ENCODE results near the gene PCA3. TPM values are rescaled to one million over a fixed set of nuclear protein-coding genes. Genes with fewer than 3 reads are reported as not detected.

PCA3 gene
- total and polyA plus RNA-seq, 2 of the 8 experiments (the other 6 are each of a cell fraction or from before 2014, with no cell fraction given) = not detected

DNA sequence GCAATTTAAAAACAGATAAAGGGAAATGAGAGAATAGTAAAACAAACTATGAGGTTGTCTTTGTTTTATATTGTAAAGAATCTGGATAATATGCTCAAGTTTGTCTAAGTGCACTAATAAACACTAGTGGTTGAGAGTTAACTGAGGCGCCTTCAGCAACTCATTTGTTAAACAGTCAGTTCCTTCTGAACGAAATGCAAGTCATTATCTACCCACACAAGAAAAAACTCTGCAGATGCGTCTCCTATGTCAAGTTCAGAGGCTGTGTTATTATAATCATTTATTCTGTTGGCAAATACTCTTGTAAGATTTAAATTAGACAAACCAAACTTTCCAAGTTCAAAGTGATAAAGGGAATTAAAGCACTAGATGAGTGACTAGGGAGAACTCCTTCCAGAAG, 20.3 kb upstream of the PCA3 start:
- FAIRE-seq = no peak
- no peak overlapping the region for H2BK15ac ChIP-seq (ENCODE audit: low read length)

More for the DNA sequence above, 20.3 kb upstream of the PCA3 start:
- Histone ChIP-seq H3K56ac (replicated peaks; ENCODE audit: insufficient read length, low read depth, low read length) (no peak overlapping the region), H4K8ac (ENCODE audit: extremely low read depth, insufficient read depth, low read length) (no peak overlapping the region), H2AK5ac (ENCODE audit: low read depth, low read length) (no peak overlapping the region), H4K91ac (replicated peaks; ENCODE audit: insufficient read length, low read length) (no peak overlapping the region), H3K9me3 (ENCODE audit: insufficient read depth in 2 of 2, low read depth in 1 of 2, low read length in 1 of 2) (no peaks in the 10 kb centered on the region), H3K9ac (replicated peaks in 1 of 4; ENCODE audit: extremely low read depth in 1 of 4, low read depth in 3 of 4, low read length in 3 of 4) (no peak overlapping the region), H3K14ac (ENCODE audit: insufficient read length) (no peak overlapping the region), H3K4me3 (ENCODE audit: extremely low read depth in 1 of 4, insufficient read depth in 2 of 4, low read depth in 3 of 4, low read length in 4 of 4) (no peak overlapping the region), H2AFZ (ENCODE audit: low read length) (no peak overlapping the region), H3K18ac (ENCODE audit: extremely low read depth, low read length) (no peak overlapping the region), H3K79me1 (ENCODE audit: low read depth, low read length) (no peaks in the 10 kb centered on the region), H3K4me2 (ENCODE audit: insufficient read depth in 1 of 2, low read depth in 2 of 2, low read length in 2 of 2) (no peak overlapping the region), H4K5ac (ENCODE audit: insufficient read length, low read depth, low read length) (no peak overlapping the region), H3K27me3 (replicated peaks in 1 of 4; ENCODE audit: control insufficient read depth in 3 of 4, extremely low read depth in 1 of 4, insufficient read depth in 3 of 4, low read length in 3 of 4) (no peaks in the 10 kb centered on the region), H3K4ac (replicated peaks; ENCODE audit: insufficient read length, low read depth, low read length) (no peak overlapping the region), H3K79me2 (ENCODE audit: control insufficient read depth in 1 of 2, insufficient read depth in 2 of 2, low read length in 2 of 2) (no peaks in the 10 kb centered on the region), H2BK12ac (ENCODE audit: low read depth, low read length) (no peak overlapping the region), H3K27ac (ENCODE audit: low read depth, low read length) (no peak overlapping the region), H3K23me2 (ENCODE audit: low read depth, low read length) (no peaks in the 10 kb centered on the region), H3K4me1 (replicated peaks in 1 of 4; ENCODE audit: control insufficient read depth in 3 of 4, insufficient read depth in 4 of 4, low read length in 3 of 4) (peaks cover 0 to 5% (median 0%) of the 10 kb centered on the region in 4 experiments; a peak in 1 of 7 replicates), H3K36me3 (ENCODE audit: control insufficient read depth in 2 of 4, insufficient read depth in 4 of 4, low read length in 3 of 4) (no peaks in the 10 kb centered on the region), H4K20me1 (replicated peaks in 1 of 2; ENCODE audit: control insufficient read depth in 1 of 2, insufficient read depth in 2 of 2, low read length in 2 of 2) (no peaks in the 10 kb centered on the region), H2BK120ac (replicated peaks; ENCODE audit: low read depth, low read length) (no peak overlapping the region), H3K23ac (ENCODE audit: insufficient read length) (no peak overlapping the region), H2BK20ac (ENCODE audit: low read length) (no peak overlapping the region), H2BK5ac (ENCODE audit: low read depth, low read length) (no peak overlapping the region)
- ChIA-PET POLR2A (ENCODE audit: partially characterized antibody) (no interaction called here), CTCF (ENCODE audit: partially characterized antibody) (no interaction called here)
- WGBS, 2 experiments (ENCODE audit: extremely low coverage in 1 of 2, insufficient coverage in 1 of 2, insufficient read length in 1 of 2, insufficient replicate concordance in 2 of 2, low coverage in 1 of 2, low lambda C conversion rate in 2 of 2, missing lambda C conversion rate in 1 of 2) = 90% methylated on average over 3 of the region's 3 CpGs; no CpG with 5 or more reads in 1 of the 2 experiments
- DNase-seq (ENCODE audit: low read depth in 1 of 2, low spot score in 2 of 2) = no peak
- TF ChIP-seq, protein P1, sequence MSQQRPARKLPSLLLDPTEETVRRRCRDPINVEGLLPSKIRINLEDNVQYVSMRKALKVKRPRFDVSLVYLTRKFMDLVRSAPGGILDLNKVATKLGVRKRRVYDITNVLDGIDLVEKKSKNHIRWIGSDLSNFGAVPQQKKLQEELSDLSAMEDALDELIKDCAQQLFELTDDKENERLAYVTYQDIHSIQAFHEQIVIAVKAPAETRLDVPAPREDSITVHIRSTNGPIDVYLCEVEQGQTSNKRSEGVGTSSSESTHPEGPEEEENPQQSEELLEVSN (IDR thresholded peaks at IDR 0.05) = no peak
- TF ChIP-seq NANOG (IDR thresholded peaks at IDR 0.05; ENCODE audit: insufficient read depth, low read depth, low read length, poor library complexity, severe bottlenecking) = no peak
- TF ChIP-seq SP2 (IDR thresholded peaks at IDR 0.05; ENCODE audit: low read length) = no peak
- no peak for TF ChIP-seq SP4 (IDR thresholded peaks at IDR 0.05; ENCODE audit: low read length)
- no peak for TF ChIP-seq PHF8 (conservative IDR thresholded peaks at IDR 0.05; ENCODE audit: low read depth, low read length)

Measured in H1 (cell line).